ENCODE data around the gene PGLYRP4. TPM values are rescaled to one million over a fixed set of nuclear protein-coding genes. Genes with fewer than 3 reads are reported as not detected.

PGLYRP4 gene
- total RNA-seq, 2 donors from 2014 or later, result not detected

- H3K9ac ChIP-seq (ENCODE audit: extremely low read depth, low read length, poor library complexity, severe bottlenecking), result no peak overlapping the region
- Mint-ChIP-seq H3K36me3 (ENCODE audit: low read depth) (no peaks in the 10 kb centered on the region), H3K27me3 (ENCODE audit: insufficient read depth) (peaks cover 7% of the 10 kb centered on the region), H3K4me3 (no peak overlapping the region), H3K4me1 (no peaks in the 10 kb centered on the region), H3K27ac (no peak overlapping the region), H3K9me3 (no peaks in the 10 kb centered on the region)
- no peak for DNase-seq
- no peaks in the 10 kb centered on the region for H3K27me3 ChIP-seq (ENCODE audit: control insufficient read depth, insufficient read depth, low read length, poor library complexity, severe bottlenecking)
- H3K4me3 ChIP-seq (ENCODE audit: low read length), result no peak overlapping the region
- H3K27ac ChIP-seq (ENCODE audit: low read depth, low read length), result no peak overlapping the region
- TF ChIP-seq CTCF (conservative IDR thresholded peaks at IDR 0.05), result no peak
- 71 to 95% methylated on average over 1 to 2 of the region's 3 CpGs for WGBS, 2 experiments (ENCODE audit: insufficient coverage in 1 of 2, insufficient read length in 1 of 2)
- no peaks in the 10 kb centered on the region for H3K4me1 ChIP-seq (ENCODE audit: control insufficient read depth, insufficient read depth, low read length)
- H3K9me3 ChIP-seq (ENCODE audit: control insufficient read depth, low read length), result no peaks in the 10 kb centered on the region
- no peaks in the 10 kb centered on the region for H3K36me3 ChIP-seq (ENCODE audit: control insufficient read depth, insufficient read depth, low read length)
These were observed 43.6 kb upstream of the PGLYRP4 start for GRCh38 chr1:153392258-153392657.

GRCh38 chr1:153390938-153391710 lies 42.5 kb upstream of the PGLYRP4 start, which contains the start of gene S100A8:
TSS of gene S100A8 (minus strand) at chr1:153391073. CDS start at chr1:153390535, 538 bp downstream.
- Histone ChIP-seq H3K4me3 (ENCODE audit: low read length) (no peak within 1 kb of the TSS), H3K4me1 (ENCODE audit: control insufficient read depth, insufficient read depth, low read length) (no peaks in the 10 kb centered on the region), H3K27me3 (ENCODE audit: control insufficient read depth, insufficient read depth, low read length, poor library complexity, severe bottlenecking) (no peaks in the 10 kb centered on the region), H3K9me3 (ENCODE audit: control insufficient read depth, low read length) (no peaks in the 10 kb centered on the region), H3K27ac (ENCODE audit: low read depth, low read length) (no peak within 1 kb of the TSS), H3K36me3 (ENCODE audit: control insufficient read depth, insufficient read depth, low read length) (no peaks in the 10 kb centered on the region), H3K9ac (ENCODE audit: extremely low read depth, low read length, poor library complexity, severe bottlenecking) (no peak within 1 kb of the TSS)
- Mint-ChIP-seq H3K27me3 (ENCODE audit: insufficient read depth) (peaks cover 10% of the 10 kb centered on the region), H3K4me1 (no peaks in the 10 kb centered on the region), H3K36me3 (ENCODE audit: low read depth) (no peaks in the 10 kb centered on the region), H3K27ac (no peak within 1 kb of the TSS), H3K9me3 (no peaks in the 10 kb centered on the region), H3K4me3 (no peak within 1 kb of the TSS)
- DNase-seq, result no peak
- TF ChIP-seq CTCF (conservative IDR thresholded peaks at IDR 0.05), result no peak
- WGBS, 2 experiments (ENCODE audit: insufficient coverage in 1 of 2, insufficient read length in 1 of 2), result 87 to 88% methylated on average over 5 to 6 of the region's 7 CpGs

- no peak for TF ChIP-seq CTCF (conservative IDR thresholded peaks at IDR 0.05)
- H3K9me3 ChIP-seq (ENCODE audit: control insufficient read depth, low read length), result no peaks in the 10 kb centered on the region
- H3K27me3 Mint-ChIP-seq (ENCODE audit: insufficient read depth), result peaks cover 10% of the 10 kb centered on the region
These were observed 41.6 kb upstream of the PGLYRP4 start for GRCh38 chr1:153389973-153390879.

More at GRCh38 chr1:153389973-153390879, 41.6 kb upstream of the PGLYRP4 start:
- Histone ChIP-seq H3K4me3 (ENCODE audit: low read length) (no peak overlapping the region), H3K9ac (ENCODE audit: extremely low read depth, low read length, poor library complexity, severe bottlenecking) (no peak overlapping the region), H3K36me3 (ENCODE audit: control insufficient read depth, insufficient read depth, low read length) (no peaks in the 10 kb centered on the region), H3K27ac (ENCODE audit: low read depth, low read length) (no peak overlapping the region), H3K4me1 (ENCODE audit: control insufficient read depth, insufficient read depth, low read length) (no peaks in the 10 kb centered on the region), H3K27me3 (ENCODE audit: control insufficient read depth, insufficient read depth, low read length, poor library complexity, severe bottlenecking) (no peaks in the 10 kb centered on the region)
- Mint-ChIP-seq H3K4me1 (no peaks in the 10 kb centered on the region), H3K27ac (no peak overlapping the region), H3K4me3 (no peak overlapping the region), H3K9me3 (no peaks in the 10 kb centered on the region), H3K36me3 (ENCODE audit: low read depth) (no peaks in the 10 kb centered on the region)
- DNase-seq, result no peak
- WGBS, 2 experiments (ENCODE audit: insufficient coverage in 1 of 2, insufficient read length in 1 of 2), result 86 to 87% methylated on average over 9 to 17 of the region's 17 CpGs

Data from endodermal cell (in vitro differentiated cells).